Mesothelial cell of epicardium (in vitro differentiated cells): Measurements from ENCODE around the gene XDH. TPM values are rescaled to one million over a fixed set of nuclear protein-coding genes. Genes with fewer than 3 reads are reported as not detected.

ENCODE experiments used
- DNase-seq, 2 experiments: peaks; one replicate each; pipeline ENCODE4 v3.0.0; 2021; ENCODE audit warnings: low spot score in 2 of 2; ENCODE audit not compliant: unreplicated experiment in 2 of 2
- H3K27ac Mint-ChIP-seq: 2 replicates; pipeline ENCODE4 v1.8.0; 2021; ENCODE audit warnings: mixed read lengths
- H3K27me3 Mint-ChIP-seq: 2 replicates; pipeline ENCODE4 v1.8.0; 2021; ENCODE audit warnings: low read depth, mixed read lengths
- H3K36me3 Mint-ChIP-seq: 2 replicates; pipeline ENCODE4 v1.8.0; 2021; ENCODE audit warnings: mixed read lengths
- H3K4me1 Mint-ChIP-seq: 2 replicates; pipeline ENCODE4 v1.8.0; 2021; ENCODE audit warnings: mixed read lengths
- H3K4me3 Mint-ChIP-seq: 2 replicates; pipeline ENCODE4 v1.8.0; 2021; ENCODE audit warnings: mild to moderate bottlenecking, moderate library complexity, mixed read lengths
- H3K9me3 Mint-ChIP-seq: 2 replicates; pipeline ENCODE4 v1.8.0; 2021; ENCODE audit warnings: mixed read lengths
- CTCF ChIP-seq: fragments of 200-600 bp; sonication (generic); IDR thresholded peaks from one replicate; pipeline ENCODE4 v1.5.0; 2021; ENCODE audit warnings: antibody characterized with exemption; ENCODE audit not compliant: unreplicated experiment
- total RNA-seq: library from RNA; stranded (reverse); gene quantifications from 3 replicates; pipeline ENCODE4 v1.2.1, GENCODE V29; 2021

Gene XDH
- total RNA-seq, 1 donor from 2014 or later, result 3.9 TPM

- no peak for TF ChIP-seq CTCF
Observed at GRCh38 chr2:31378791-31379501, 35.6 kb downstream of the XDH start.

DNA sequence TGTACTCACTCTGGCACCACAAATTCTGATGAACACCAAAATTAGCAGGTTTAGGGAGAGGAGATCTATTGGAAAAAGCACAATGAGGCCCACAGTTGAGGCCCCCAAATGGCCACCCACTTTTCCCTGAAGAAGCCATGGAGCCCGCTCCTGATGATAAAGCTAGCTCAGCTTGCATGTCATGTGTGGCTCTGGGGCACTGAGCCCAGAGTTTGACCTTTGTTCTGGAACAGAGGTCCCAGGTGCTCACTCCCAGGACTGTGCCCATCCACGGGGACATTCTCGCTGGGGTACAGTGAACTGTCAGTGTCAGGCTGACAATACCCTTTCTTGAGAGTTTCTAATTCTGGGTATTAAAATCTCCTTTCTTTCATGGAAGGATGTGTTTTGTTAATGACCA is 36.2 kb downstream of the XDH start:
- no peak overlapping the region for H3K4me3 Mint-ChIP-seq
- H3K9me3 Mint-ChIP-seq, result peaks cover 7% of the 10 kb centered on the region
- TF ChIP-seq CTCF, result no peak
- no peak for DNase-seq
- H3K27ac Mint-ChIP-seq, result no peak overlapping the region
- H3K36me3 Mint-ChIP-seq, result peaks cover 2% of the 10 kb centered on the region
- H3K27me3 Mint-ChIP-seq, result no peaks in the 10 kb centered on the region
- peaks cover 7% of the 10 kb centered on the region for H3K4me1 Mint-ChIP-seq

More at GRCh38 chr2:31378791-31379501, 35.6 kb downstream of the XDH start:
- H3K4me1 Mint-ChIP-seq, result peaks cover 7% of the 10 kb centered on the region
- peaks cover 2% of the 10 kb centered on the region for H3K36me3 Mint-ChIP-seq
- no peak for DNase-seq
- H3K9me3 Mint-ChIP-seq, result peaks cover 7% of the 10 kb centered on the region
- H3K27ac Mint-ChIP-seq, result no peak overlapping the region
- no peaks in the 10 kb centered on the region for H3K27me3 Mint-ChIP-seq
- H3K4me3 Mint-ChIP-seq, result no peak overlapping the region

DNA sequence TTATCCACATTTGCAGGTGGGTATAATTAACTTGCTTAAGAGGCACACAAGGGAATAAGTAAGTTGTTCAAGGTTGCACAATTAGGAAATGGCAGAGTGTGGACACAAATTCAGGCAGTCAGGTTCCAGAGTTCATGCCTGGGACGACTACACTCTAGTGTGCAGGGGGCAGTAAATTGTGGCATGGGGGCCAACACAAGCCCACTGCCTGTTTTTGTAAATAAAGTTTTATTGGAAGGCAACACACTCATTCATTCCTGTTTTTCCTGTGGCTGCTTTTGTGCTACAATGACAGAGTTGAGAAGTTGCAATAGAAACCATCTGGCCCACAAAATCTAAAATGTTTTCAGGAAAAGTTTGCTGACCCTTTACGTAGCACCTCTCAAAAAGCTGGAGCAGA is 41.4 kb downstream of the XDH start:
- Mint-ChIP-seq H3K27me3 (no peaks in the 10 kb centered on the region), H3K36me3 (peaks cover 2% of the 10 kb centered on the region), H3K9me3 (peaks cover 7% of the 10 kb centered on the region), H3K4me1 (no peaks in the 10 kb centered on the region), H3K27ac (no peak overlapping the region), H3K4me3 (no peak overlapping the region)
- no peak for TF ChIP-seq CTCF
- no peak for DNase-seq

- Mint-ChIP-seq H3K4me3 (no peak overlapping the region), H3K9me3 (peaks cover 7% of the 10 kb centered on the region), H3K36me3 (peaks cover 4% of the 10 kb centered on the region), H3K27ac (no peak overlapping the region), H3K27me3 (no peaks in the 10 kb centered on the region), H3K4me1 (no peaks in the 10 kb centered on the region)
- no peak for TF ChIP-seq CTCF
- DNase-seq, result no peak
Observed at GRCh38 chr2:31372097-31372496, 42.4 kb downstream of the XDH start.

GRCh38 chr2:31371691-31372090 is 42.9 kb downstream of the XDH start:
- DNase-seq, result no peak
- Mint-ChIP-seq H3K4me1 (no peaks in the 10 kb centered on the region), H3K36me3 (peaks cover 4% of the 10 kb centered on the region), H3K4me3 (no peak overlapping the region), H3K9me3 (peaks cover 7% of the 10 kb centered on the region), H3K27ac (no peak overlapping the region), H3K27me3 (no peaks in the 10 kb centered on the region)
- TF ChIP-seq CTCF, result no peak
